Osteocyte (in vitro differentiated cells): ENCODE measurements around the gene ATP1B3. TPM values are rescaled to one million over a fixed set of nuclear protein-coding genes. Genes with fewer than 3 reads are reported as not detected.
"Not testable (repeated sequence)": the region's sequence is repeated elsewhere in the genome, so short reads cannot be mapped to it uniquely, and the experiment has no call there.

Experiments
- DNase-seq: peaks from one replicate; pipeline ENCODE4 v3.0.0; 2021; ENCODE audit warnings: mixed read lengths; ENCODE audit not compliant: unreplicated experiment; ENCODE audit errors: extremely low spot score
- H3K27ac Mint-ChIP-seq: one replicate; pipeline ENCODE4 v1.8.0; 2021; ENCODE audit warnings: mild to moderate bottlenecking, mixed read lengths; ENCODE audit not compliant: unreplicated experiment
- H3K27me3 Mint-ChIP-seq: one replicate; pipeline ENCODE4 v1.8.0; 2021; ENCODE audit warnings: mixed read lengths; ENCODE audit not compliant: unreplicated experiment
- H3K36me3 Mint-ChIP-seq: one replicate; pipeline ENCODE4 v1.8.0; 2021; ENCODE audit warnings: mixed read lengths; ENCODE audit not compliant: unreplicated experiment
- H3K4me1 Mint-ChIP-seq: one replicate; pipeline ENCODE4 v1.8.0; 2021; ENCODE audit warnings: mixed read lengths; ENCODE audit not compliant: unreplicated experiment
- H3K4me3 Mint-ChIP-seq: one replicate; pipeline ENCODE4 v1.8.0; 2021; ENCODE audit warnings: mild to moderate bottlenecking, moderate library complexity, mixed read lengths; ENCODE audit not compliant: unreplicated experiment
- H3K9me3 Mint-ChIP-seq: one replicate; pipeline ENCODE4 v1.8.0; 2021; ENCODE audit warnings: mixed read lengths; ENCODE audit not compliant: unreplicated experiment
- CTCF ChIP-seq: fragments of 200-600 bp; sonication (generic); IDR thresholded peaks from 2 replicates; pipeline ENCODE4 v1.5.0; 2021; ENCODE audit warnings: antibody characterized with exemption, mild to moderate bottlenecking, moderate library complexity
- total RNA-seq: library from RNA; stranded (reverse); gene quantifications from 2 replicates; pipeline ENCODE4 v1.2.1, GENCODE V29; 2021

Gene ATP1B3
- total RNA-seq, 1 donor from 2014 or later: 139 TPM

- no peak overlapping the region for H3K4me3 Mint-ChIP-seq
- no peaks in the 10 kb centered on the region for H3K36me3 Mint-ChIP-seq
- no peaks in the 10 kb centered on the region for H3K9me3 Mint-ChIP-seq
- no peaks in the 10 kb centered on the region for H3K27me3 Mint-ChIP-seq
- TF ChIP-seq CTCF: no peak
- H3K27ac Mint-ChIP-seq: no peak overlapping the region
- peaks cover 6% of the 10 kb centered on the region for H3K4me1 Mint-ChIP-seq
- DNase-seq: no peak
Observed at GRCh38 chr3:141845407-141846049, 30.9 kb upstream of the ATP1B3 start.

GRCh38 chr3:141846050-141846433 is 30.4 kb upstream of the ATP1B3 start:
- Mint-ChIP-seq H3K4me3 (no peak overlapping the region), H3K27ac (no peak overlapping the region), H3K27me3 (no peaks in the 10 kb centered on the region), H3K4me1 (peaks cover under 1% of the 10 kb centered on the region), H3K36me3 (no peaks in the 10 kb centered on the region), H3K9me3 (no peaks in the 10 kb centered on the region)
- no peak for TF ChIP-seq CTCF
- DNase-seq: no peak

GRCh38 chr3:141848159-141848748 is 28.2 kb upstream of the ATP1B3 start:
- H3K4me3 Mint-ChIP-seq, H3K27me3 Mint-ChIP-seq, H3K27ac Mint-ChIP-seq, H3K36me3 Mint-ChIP-seq, H3K9me3 Mint-ChIP-seq, DNase-seq, H3K4me1 Mint-ChIP-seq: not testable (repeated sequence)

GRCh38 chr3:141849056-141849815 is 27.2 kb upstream of the ATP1B3 start:
- no peak for TF ChIP-seq CTCF
- Mint-ChIP-seq H3K4me3 (no peak overlapping the region), H3K9me3 (no peaks in the 10 kb centered on the region), H3K27me3 (no peaks in the 10 kb centered on the region), H3K4me1 (no peaks in the 10 kb centered on the region), H3K36me3 (no peaks in the 10 kb centered on the region), H3K27ac (no peak overlapping the region)
- no peak for DNase-seq

- Mint-ChIP-seq H3K9me3 (no peaks in the 10 kb centered on the region), H3K27me3 (no peaks in the 10 kb centered on the region), H3K4me3 (no peak overlapping the region), H3K27ac (no peak overlapping the region), H3K36me3 (no peaks in the 10 kb centered on the region), H3K4me1 (no peaks in the 10 kb centered on the region)
- TF ChIP-seq CTCF: no peak
- DNase-seq: no peak
Observed at GRCh38 chr3:141851411-141851810, 25.0 kb upstream of the ATP1B3 start.
